ENCODE measurements around the gene FBXL13.
"Not testable (repeated sequence)": the region's sequence is repeated elsewhere in the genome, so short reads cannot be mapped to it uniquely, and the experiment has no call there.

FBXL13 gene

DNA sequence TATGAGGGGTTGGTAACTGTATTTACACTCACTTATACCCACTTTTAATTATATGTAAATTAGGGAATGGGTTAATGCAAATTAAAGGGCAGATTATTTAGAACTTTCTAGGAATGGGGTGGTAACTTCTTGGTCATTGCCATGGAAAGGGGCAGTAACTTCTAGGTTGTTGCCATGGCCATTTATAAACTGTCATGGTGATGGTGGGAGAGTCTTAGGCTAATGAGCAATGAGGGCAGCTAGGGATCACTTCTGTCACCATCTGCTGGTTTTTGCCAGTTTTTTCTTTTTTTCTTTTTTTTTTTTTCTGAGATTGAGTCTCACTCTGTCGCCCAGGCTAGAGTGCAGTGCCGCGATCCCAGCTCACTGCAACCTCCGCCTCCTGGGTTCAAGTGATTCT lies 41.2 kb upstream of the FBXL13 start:
- TF ChIP-seq, protein P1, sequence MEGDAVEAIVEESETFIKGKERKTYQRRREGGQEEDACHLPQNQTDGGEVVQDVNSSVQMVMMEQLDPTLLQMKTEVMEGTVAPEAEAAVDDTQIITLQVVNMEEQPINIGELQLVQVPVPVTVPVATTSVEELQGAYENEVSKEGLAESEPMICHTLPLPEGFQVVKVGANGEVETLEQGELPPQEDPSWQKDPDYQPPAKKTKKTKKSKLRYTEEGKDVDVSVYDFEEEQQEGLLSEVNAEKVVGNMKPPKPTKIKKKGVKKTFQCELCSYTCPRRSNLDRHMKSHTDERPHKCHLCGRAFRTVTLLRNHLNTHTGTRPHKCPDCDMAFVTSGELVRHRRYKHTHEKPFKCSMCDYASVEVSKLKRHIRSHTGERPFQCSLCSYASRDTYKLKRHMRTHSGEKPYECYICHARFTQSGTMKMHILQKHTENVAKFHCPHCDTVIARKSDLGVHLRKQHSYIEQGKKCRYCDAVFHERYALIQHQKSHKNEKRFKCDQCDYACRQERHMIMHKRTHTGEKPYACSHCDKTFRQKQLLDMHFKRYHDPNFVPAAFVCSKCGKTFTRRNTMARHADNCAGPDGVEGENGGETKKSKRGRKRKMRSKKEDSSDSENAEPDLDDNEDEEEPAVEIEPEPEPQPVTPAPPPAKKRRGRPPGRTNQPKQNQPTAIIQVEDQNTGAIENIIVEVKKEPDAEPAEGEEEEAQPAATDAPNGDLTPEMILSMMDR (conservative IDR thresholded peaks at IDR 0.05; ENCODE audit: low read depth, low read length) = no peak
- Histone ChIP-seq H3K9ac (no peak overlapping the region), H3K4me3 (IDR thresholded peaks at IDR 0.05; ENCODE audit: insufficient read depth, low read depth, low read length) (no peak overlapping the region), H3K4me2 (no peak overlapping the region), H3K36me3 (ENCODE audit: insufficient read depth) (no peaks in the 10 kb centered on the region), H4K20me1 (ENCODE audit: insufficient read depth) (no peaks in the 10 kb centered on the region), H2AFZ (ENCODE audit: low read depth) (no peak overlapping the region), H3K27me3 (ENCODE audit: insufficient read depth, low read depth) (no peaks in the 10 kb centered on the region), H3K27ac (no peak overlapping the region), H3K4me1 (ENCODE audit: low read depth, poor library complexity, severe bottlenecking) (peaks cover 4% of the 10 kb centered on the region), H3K79me2 (ENCODE audit: insufficient read depth, low read depth) (no peaks in the 10 kb centered on the region)

DNA sequence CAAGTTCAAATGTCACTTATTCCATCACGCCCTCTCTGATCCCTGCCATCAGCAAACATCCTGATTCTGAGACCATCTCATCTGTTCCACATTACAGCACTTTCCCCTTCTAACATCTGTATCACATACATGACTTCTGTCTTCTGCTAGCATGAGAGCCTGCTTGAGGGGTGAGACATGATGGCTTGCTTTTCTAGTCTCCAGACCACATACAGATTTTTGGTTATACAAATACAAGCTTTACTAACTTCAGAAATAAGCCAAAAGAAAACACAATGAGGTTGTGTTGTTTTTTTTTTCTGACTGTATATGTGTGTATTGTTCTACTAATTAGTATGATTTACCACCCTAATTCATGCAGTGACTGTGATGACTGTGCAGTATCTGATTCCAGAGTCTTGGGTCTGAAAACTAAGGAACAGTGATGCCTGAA lies 40.0 kb upstream of the FBXL13 start:
- Histone ChIP-seq H3K36me3 (ENCODE audit: insufficient read depth) (no peaks in the 10 kb centered on the region), H3K27ac (no peak overlapping the region), H3K9ac (no peak overlapping the region), H3K4me1 (ENCODE audit: low read depth, poor library complexity, severe bottlenecking) (peaks cover 5% of the 10 kb centered on the region), H4K20me1 (ENCODE audit: insufficient read depth) (no peaks in the 10 kb centered on the region), H3K27me3 (ENCODE audit: insufficient read depth, low read depth) (no peaks in the 10 kb centered on the region), H3K4me2 (no peak overlapping the region), H3K79me2 (ENCODE audit: insufficient read depth, low read depth) (no peaks in the 10 kb centered on the region), H3K4me3 (IDR thresholded peaks at IDR 0.05; ENCODE audit: insufficient read depth, low read depth, low read length) (no peak overlapping the region), H2AFZ (ENCODE audit: low read depth) (no peak overlapping the region)
- TF ChIP-seq, protein P1 (conservative IDR thresholded peaks at IDR 0.05; ENCODE audit: low read depth, low read length) = no peak

DNA sequence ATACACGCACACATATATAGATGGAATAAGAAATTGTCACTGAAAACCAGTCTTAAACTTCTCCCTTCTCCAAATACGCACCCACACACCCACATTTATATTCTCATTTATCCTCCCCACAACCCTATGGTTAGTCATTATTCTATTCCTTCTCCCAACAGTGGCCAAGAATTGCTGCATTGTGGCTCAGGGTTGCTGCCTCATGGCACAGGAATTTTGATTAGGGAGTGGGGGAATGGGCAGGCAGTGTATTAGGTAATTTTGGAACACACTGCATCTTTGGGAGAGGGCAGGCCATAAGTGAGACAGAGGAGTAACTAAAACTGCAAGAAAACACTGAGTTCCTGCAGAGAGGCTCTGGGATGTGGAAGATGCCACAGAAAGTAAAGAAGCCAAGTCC lies 38.6 kb upstream of the FBXL13 start:
- H3K79me2 ChIP-seq (ENCODE audit: insufficient read depth, low read depth) = no peaks in the 10 kb centered on the region
- H3K27me3 ChIP-seq (ENCODE audit: insufficient read depth, low read depth) = no peaks in the 10 kb centered on the region
- no peak overlapping the region for H3K4me3 ChIP-seq (IDR thresholded peaks at IDR 0.05; ENCODE audit: insufficient read depth, low read depth, low read length)
- no peak overlapping the region for H2AFZ ChIP-seq (ENCODE audit: low read depth)
- no peak overlapping the region for H3K27ac ChIP-seq
- TF ChIP-seq, protein P1 (conservative IDR thresholded peaks at IDR 0.05; ENCODE audit: low read depth, low read length) = no peak
- peaks cover 16% of the 10 kb centered on the region for H3K4me1 ChIP-seq (ENCODE audit: low read depth, poor library complexity, severe bottlenecking)
- H3K4me2 ChIP-seq = no peak overlapping the region
- no peaks in the 10 kb centered on the region for H3K36me3 ChIP-seq (ENCODE audit: insufficient read depth)
- no peak overlapping the region for H3K9ac ChIP-seq
- H4K20me1 ChIP-seq (ENCODE audit: insufficient read depth) = no peaks in the 10 kb centered on the region

DNA sequence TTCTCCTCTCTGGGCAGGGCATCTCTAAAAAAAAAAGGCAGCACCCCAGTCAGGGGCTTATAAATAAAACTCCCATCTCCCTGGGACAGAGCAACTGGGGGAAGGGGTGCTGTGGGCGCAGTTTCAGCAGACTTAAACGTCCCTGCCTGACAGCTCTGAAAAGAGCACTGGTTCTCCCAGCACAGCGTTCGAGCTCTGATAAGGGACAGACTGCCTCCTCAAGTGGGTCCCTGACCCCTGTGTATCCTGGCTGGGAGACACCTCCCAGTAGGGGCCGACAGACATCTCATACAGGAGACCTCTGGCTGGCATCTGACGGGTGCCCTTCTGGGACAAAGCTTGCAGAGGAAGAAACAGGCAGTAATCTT lies 32.1 kb upstream of the FBXL13 start:
- H3K4me3 ChIP-seq (IDR thresholded peaks at IDR 0.05; ENCODE audit: insufficient read depth, low read depth, low read length); H3K4me2 ChIP-seq; H3K27ac ChIP-seq; H3K27me3 ChIP-seq (ENCODE audit: insufficient read depth, low read depth); H3K79me2 ChIP-seq (ENCODE audit: insufficient read depth, low read depth); H3K9ac ChIP-seq; H3K36me3 ChIP-seq (ENCODE audit: insufficient read depth); H4K20me1 ChIP-seq (ENCODE audit: insufficient read depth); H2AFZ ChIP-seq (ENCODE audit: low read depth): not testable (repeated sequence)
- peaks cover 11% of the 10 kb centered on the region for H3K4me1 ChIP-seq (ENCODE audit: low read depth, poor library complexity, severe bottlenecking)

DNA sequence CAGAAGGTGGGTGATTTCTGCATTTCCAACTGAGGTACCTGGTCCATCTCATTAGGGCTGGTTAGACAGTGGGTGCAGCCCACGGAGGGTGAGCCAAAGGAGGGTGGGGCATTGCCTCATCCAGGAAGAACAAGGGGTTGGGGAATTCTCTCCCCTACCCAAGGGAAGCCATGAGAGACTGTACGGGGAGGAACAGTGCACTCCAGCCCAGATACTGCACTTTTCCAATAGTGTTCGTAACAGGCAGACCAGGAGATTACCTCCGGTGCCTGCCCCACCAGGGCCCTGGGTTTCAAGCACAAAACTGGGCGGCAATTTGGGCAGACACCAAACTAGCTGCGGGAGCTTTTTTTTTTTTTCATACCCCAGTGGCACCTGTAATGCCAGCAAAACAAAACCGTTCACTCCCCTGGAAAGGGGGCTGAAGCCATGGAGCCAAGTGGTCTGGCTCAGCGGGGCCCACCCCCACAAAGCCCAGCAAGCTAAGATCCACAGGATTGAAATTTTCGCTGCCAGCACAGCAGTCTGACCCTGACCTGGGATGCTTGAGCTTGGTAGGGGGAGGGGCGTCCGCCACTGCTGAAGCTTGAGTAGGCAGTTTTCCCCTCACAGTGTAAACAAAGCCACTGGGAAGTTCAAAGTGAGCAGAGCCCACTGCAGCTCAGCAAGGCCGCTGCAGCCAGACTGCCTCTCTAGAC lies 31.6 kb upstream of the FBXL13 start:
- Histone ChIP-seq H2AFZ (ENCODE audit: low read depth) (no peak overlapping the region), H3K36me3 (ENCODE audit: insufficient read depth) (no peaks in the 10 kb centered on the region), H3K4me3 (IDR thresholded peaks at IDR 0.05; ENCODE audit: insufficient read depth, low read depth, low read length) (no peak overlapping the region), H3K79me2 (ENCODE audit: insufficient read depth, low read depth) (no peaks in the 10 kb centered on the region), H3K27me3 (ENCODE audit: insufficient read depth, low read depth) (no peaks in the 10 kb centered on the region), H3K27ac (no peak overlapping the region), H3K9ac (no peak overlapping the region), H4K20me1 (ENCODE audit: insufficient read depth) (no peaks in the 10 kb centered on the region), H3K4me2 (no peak overlapping the region), H3K4me1 (ENCODE audit: low read depth, poor library complexity, severe bottlenecking) (peaks cover 11% of the 10 kb centered on the region)
- TF ChIP-seq, protein P1 (conservative IDR thresholded peaks at IDR 0.05; ENCODE audit: low read depth, low read length) = no peak
